GM03348 (cell line): ENCODE data around the gene C5.
"Not testable (repeated sequence)": the region's sequence is repeated elsewhere in the genome, so short reads cannot be mapped to it uniquely, and the experiment has no call there.

Experiments used
- DNase-seq: peaks from one replicate; pipeline ENCODE4 v3.0.0; 2012; ENCODE audit warnings: low spot score

The C5 gene

DNA sequence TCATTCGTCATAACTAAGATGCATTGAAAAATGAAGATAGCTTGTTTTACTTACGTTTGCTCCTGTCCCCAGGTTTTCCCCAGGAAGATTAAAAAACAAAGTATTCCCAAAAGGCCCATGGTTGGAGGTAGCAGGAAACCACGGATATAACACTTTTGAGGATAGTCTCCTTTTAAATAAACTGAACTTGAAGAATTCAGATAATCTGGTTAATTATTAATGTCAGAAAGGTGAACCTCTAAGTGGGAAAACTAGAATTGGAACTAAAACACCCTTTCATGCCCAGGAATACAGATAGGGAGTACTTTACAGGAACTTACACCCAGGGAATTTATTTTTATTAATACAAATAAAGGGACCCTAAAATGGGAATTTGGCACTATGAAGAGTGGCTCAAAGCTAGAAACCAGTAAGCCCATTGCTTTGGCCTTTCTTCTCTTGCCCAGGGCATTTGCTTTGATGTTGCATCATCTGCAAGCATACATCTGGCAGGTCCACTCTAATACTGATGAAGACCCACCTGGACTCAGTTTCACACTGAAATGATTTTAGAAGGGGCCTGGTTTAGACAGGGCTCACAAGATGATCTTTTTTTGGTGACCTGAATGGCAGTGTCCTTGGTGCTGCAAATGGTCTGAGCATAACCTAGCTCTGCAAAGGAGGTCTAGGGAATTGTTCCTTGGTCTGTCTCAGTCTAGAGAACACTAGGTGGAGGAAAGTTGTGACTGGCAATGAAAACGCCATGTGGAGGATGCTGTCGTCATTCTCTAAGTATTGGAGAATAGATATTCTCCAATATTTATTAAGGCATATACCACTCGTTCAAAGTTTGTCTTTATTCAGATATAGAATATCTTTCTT is at the start of gene C5:
Gene C5 (minus strand): TSS at position 148 of the 861 bp plus-strand sequence. CDS start 29 bp downstream, at position 119.
- no peak for DNase-seq

DNA sequence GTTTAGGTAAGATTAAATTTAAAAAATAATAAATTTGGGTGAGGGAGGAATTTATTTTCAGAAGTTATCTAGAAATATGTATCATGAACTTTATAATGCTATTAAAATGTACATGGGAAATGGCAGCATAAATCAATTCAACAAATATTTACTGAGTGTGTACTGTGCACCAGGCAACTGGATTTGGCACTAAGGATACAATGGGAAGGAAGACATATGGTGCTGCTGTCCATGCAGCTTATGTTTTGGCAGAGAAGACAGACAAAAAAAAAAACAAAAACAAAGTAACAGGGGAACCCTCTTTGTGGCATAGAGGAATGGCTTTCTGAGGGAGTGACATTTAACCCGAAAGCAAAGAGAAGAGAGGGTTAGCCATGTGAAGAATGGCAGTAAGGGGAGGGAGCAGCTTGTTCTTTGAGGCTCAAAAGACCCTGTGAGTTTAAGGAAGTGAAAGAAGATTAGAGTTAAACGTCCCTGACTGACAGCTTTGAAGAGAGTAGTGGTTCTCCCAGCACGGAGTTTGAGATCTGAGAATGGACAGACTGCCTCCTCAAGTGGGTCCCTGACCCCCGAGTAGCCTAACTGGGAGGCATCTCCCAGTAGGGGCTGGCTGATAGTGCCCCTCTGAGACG is 48.6 kb upstream of the C5 start:
- DNase-seq, result no peak

DNA sequence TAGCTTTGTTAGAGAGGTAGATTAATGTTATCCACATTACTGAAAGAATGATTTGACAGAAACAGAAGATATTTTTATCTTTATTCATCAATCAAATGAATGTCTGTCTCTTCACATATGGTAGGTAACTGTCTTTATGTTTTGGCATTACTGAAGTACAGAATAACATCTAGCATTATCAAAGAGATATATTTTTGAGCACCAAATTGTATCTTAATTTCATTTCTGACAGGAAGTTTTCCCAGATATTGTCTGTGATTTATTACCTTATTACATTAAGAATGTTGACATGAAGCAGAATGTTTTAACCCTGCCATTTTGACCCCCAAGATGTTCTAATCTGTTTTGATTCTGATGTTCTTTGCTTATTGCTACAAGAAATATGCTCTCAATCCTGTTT is 45.0 kb upstream of the C5 start:
- DNase-seq, result no peak

DNA sequence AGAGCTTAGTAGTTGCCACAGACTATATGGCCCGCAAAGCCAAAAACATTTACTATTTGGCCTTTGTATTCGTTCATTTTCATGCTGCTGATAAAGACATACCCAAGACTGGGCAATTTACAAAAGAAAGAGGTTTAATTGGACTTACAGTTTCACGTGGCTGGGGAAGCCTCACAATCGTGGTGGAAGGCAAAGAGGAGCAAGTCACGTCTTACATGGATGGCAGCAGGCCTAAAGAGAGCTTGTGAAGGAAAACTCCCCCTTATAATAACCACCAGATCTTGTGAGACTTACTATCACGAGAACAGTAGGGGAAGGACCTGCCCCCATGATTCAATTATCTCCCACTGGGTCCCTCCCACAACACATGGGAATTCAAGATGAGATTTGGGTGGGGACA is 40.7 kb upstream of the C5 start:
- DNase-seq, result not testable (repeated sequence)

DNA sequence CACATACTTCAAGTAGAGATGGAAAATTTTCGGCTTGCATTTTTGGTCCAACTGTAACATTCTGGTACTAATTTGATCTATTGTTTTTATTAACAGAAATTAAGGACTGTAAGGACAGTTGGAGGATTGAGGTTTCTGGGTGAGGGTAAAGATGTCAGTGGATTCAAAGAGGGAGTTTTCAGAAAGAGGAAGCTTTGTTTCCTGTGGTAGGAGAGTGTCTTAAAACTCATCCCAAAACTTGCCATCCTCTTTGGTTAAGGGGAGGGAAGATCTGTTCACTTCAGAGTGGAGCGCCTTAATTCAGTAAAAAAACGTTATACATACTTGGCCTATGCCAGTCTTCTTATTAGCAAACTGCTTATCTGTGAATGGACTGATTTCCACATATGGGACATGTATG is 38.5 kb upstream of the C5 start:
- no peak for DNase-seq

DNA sequence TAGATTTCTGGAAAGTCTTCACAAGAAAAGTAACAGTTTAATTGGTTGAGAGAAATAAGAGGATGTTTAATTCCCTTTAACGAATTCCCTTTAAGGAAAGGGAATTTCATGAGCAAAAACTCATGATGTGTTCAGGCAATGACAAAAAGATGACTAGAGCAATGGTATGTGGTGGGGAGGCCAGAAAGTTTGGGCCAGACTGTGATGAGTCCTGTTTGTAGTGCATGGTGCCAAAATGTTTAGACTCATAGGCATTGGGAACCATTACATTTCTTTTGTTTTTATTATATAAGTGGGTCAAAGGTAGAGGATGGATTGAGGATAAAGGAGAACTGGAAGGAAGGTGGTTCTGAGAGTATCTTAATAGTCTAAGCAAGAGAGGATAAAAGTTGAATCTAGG is 35.6 kb upstream of the C5 start:
- peak; percentile 46 for DNase-seq

DNA sequence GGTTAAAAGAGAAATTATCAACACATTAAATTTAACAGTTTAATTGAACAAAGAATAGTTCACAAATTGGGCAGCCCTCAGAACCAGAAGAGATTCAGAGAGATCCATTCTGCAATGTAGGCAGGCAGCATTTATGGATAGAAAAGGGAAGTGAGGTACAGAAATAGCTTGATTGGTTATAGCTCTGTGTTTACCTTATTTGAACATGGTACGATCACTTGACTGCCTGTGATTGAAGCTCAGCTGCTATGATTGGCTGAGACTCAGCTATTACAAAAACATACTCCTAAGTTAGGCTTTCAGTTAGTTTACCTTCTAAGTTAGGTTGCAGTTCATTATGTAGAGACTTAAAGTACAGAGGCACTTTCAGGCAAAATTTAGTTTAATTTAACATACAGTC is 32.0 kb upstream of the C5 start:
- DNase-seq, result no peak

DNA sequence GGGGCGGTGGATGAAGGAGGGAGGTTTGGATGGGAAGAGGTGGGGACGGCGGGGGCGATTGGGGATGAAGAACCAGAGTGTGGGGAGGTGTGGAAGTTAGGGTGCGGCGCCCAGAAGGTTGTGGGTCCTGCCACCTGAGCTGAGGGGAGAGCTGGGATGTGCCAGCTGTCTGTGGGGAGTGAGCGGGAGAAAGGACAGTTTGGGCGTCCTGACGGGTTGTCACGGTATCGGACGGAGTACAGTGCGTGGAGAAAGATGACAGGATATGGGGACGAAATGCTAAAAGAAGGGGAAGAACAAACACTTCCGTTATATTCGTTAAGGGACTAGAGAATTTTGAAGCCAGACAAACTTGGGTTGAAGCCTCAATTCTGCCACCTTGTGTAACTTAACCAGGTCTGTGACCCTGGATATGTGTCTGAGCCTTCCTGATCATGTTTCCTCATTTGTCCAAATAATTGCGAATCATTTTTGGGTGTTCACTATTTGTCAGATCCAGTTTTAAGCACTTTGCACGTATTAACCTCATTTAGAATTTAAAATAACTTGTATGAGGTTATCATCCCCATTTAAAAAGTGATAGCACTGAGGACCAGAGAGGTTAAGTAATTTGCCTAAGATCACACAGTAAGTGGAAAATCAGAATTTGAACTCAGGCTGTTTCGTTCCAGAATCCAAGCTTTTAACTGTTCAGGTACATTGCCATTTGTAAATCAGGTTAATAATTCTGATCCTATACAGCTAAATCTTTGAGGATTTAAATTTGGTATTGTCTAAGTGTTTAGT is 25.4 kb upstream of the C5 start:
- DNase-seq, result no peak

DNA sequence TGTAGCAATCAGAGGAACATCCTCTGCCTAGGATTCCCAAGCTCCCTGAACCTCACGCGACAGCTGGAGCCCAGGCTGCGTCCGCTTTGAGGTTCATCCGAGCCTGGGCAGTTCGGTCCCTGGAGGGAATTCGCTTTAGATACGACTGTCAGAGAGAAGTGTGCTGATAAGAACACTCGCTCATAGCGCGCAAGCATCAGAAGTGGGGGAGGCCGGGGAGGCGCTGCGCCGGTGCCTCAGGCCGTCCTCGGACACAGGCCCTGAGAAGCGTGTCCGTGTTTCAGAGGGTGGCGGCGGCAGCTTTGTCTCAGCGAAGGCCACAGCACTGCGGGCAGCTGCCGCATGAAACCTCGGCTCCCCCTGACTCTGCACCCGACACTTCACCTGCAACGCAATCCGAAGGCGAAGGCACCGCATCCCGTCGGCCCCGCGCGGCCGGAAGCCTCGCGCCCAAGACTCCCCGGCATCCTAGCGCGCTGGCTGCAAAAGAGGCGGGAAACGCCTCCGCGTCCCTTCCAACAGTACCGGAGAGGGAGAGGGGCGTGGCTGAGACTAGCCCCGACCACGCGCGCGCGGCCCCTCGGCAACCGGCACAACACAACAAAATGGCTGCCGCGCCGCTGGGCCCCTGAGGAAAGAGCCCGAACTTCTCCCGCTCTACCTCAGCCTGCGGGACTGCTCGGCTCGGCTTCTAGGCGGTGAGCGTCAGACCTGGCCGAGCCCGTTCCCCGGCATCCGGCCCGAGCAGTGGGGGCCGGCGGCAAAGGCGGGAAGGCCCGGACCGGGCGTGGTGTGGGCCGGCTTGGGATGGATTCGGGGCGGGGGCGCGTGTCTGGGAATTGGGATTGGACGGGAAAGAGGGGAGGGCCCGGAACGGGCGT is 24.5 kb upstream of the C5 start, which contains the start of gene CNTRL:
Gene CNTRL (plus strand): TSS at position 586 of the 881 bp plus-strand sequence. CDS start 13,372 bp downstream, outside the sequence.
- peak; percentile 91 for DNase-seq

DNA sequence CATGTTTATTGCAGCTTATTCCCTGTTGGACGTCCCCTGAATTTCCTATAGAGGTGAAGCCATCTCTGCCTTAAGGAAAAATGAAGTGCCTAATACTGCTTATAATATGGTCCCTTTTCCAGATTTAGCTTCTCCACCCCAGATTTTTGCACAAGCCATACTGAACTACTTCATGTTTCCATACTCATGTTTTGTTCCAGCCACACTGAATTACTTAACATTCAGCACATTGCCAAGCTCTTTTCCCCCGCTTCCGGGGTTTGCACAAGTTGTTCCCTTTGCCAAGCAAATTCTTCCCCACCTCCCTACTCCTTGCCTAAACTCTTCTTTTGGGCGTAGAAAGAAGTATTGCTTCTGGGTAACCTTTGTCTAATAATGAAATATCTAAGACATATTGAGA is 23.0 kb upstream of the C5 start:
- peak; percentile 74 for DNase-seq

DNA sequence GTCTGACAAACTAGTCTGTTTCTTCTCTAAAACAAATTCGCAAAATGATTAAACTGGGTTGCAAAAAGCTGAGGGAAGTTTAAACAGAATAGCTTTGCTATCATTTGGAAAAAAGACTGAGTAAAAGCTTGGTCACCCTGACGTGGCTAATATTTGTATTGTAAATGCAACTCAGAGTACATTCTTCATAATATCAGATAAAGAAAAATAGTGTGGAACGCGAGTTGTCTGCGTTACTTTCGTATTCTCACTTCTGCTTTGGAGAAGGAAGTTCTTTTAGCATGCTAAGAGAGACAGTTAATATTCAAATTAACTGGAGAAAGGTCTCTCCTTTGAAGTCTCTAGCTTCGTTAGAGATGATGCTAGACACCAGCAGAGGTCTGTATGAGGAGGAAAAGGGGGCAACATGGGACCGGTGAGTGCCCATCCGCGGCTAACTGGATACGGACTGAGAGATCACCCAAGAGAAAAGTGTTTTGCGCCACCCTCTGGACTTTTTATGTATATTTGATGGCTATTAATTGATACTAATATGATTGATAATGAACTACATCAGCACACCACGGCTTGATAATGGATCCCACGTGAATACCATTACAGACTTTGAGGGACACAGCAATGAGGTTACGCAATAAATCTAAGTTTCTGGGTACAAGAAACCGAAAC is 21.8 kb upstream of the C5 start:
- DNase-seq, result peak; percentile 62

DNA sequence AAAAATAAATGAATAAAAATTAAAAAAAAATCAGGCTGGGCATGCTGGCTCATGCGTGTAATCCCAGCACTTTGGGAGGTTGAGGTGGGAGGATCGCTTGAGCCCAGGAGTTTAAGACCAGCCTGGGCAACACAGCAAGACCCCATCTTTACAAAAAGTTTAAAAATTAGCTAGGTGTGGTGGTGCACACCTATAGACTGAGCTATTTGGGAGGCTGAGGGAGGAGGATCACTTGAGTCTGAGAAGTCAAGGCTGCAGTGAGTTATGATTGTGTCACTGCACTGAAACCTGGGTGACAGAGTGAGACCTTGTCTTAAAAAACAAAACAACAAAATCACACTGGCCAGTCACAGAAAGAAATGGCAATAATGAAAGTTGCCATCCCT is 21.3 kb upstream of the C5 start:
- DNase-seq, result no peak

DNA sequence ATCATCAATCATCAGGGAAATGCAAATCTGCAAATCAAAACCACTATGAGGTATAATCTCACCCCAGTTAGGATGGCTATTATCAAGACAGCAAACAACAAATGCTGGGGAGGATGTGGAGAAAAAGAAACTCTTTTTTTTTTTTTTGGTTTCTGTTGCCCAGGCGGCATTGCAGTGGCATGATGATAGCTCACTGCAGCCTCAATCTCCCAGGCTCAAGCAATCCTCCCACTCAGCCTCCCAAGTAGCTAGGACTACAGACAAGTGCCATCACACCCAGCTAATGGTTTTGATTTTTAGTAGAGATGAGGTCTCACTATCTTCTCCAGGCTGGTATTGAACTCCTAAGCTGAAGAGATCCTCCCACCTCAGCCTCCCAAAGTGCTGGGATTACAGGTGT is 19.3 kb upstream of the C5 start:
- no peak for DNase-seq

DNA sequence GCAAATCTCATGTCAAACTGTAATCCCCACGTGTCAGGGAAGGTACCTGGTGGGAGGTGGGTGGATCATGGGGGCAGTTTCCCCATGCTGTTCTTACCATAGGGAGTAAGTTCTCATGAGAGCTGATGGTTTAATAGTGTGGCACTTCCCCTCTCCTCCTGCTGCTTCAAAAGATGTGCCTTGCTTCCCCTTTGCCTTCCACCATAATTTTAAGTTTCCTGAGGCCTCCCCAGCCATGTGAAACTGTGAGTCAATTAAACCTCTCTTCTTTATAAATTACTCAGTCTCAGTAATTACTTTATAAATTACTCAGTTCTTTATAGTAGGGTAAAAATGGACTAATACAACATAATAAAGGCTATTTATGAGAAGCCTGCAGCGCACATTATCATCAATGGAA is 17.6 kb upstream of the C5 start:
- no peak for DNase-seq

DNA sequence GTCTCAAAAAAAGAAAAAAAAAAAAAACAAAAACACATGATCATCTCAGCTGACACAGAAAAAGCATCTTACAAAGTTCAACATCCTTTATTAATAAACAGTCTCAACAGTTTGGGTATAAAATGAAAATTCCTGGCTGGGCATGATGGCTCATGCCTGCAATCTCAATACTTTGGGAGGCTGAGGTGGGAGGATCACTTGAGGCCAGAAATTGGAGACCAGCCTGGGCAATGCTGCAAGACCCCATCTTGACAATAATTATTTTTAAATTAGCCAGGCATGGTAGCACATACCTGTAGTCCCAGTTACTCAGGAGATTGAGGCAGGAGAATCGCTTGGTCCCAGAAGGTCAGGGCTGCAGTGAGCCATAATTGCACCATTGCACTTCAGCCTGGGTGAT is 16.8 kb upstream of the C5 start:
- DNase-seq, result no peak

DNA sequence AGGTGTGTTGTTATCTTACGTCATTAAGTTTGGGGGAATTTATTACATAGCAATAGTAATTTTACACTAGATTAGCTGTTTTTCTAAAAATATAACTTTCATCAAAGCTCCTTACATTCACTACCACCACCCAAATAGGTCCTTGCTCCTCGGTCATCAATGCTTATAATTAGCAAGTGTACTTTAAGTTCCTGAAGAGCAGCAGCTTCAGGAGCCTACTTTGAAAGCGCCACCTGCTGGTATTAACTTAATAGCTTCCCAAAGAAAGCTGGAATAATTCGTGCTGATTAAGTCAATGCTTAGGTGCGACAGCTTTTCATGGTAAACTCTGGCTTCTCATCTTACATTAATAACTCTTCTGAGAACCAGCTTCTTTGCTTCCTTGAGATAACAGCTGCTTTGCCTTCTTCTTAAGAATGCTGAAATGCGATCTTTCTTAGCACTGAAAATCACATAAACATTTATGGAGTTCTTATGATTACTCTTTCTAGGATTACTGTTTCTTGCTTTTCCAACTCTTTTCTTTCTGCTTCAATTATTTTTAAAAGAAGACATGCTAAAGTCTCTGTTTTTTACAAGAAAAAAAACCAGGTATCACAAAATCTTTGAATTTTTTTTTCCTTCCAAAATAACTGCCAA is 10.0 kb upstream of the C5 start:
- DNase-seq, result peak; percentile 73

DNA sequence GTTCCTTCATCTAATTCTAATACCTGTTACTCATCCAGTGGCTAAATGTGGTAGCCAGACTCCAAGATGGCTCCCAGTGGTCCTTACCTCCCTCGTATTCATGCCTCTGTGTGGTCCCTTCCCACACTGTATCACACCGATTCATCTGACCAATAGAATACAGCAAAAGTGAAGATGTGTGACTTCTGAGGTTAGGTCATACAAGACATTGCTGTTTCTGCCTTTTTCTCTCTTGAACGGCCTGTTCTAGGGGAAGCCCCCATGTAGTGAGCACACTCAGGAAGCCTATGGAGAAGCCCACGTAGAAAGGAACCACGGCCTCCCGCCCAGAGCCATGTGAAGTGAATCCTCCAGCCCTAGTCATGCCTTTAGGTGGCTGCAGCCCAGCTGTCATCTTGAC is 9.4 kb upstream of the C5 start:
- DNase-seq, result no peak

DNA sequence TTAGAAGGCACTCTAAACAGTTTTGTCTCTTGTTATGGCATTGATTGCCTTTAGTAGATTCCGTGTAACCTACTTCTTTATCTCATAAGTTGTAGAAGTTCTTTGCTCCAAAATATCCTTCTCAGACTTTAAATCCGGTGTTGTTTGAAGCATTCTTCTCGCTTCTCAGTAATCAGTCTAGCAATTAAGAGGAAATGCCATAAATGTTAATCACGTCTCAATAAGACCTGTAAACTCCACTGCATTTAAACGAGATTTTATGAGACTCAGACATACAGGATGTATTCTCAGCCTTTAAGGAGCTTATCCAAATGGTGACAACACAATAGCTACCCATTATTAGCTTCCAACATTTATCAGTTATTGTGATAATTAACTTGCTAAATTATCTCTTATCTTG is 7.7 kb upstream of the C5 start:
- no peak for DNase-seq

DNA sequence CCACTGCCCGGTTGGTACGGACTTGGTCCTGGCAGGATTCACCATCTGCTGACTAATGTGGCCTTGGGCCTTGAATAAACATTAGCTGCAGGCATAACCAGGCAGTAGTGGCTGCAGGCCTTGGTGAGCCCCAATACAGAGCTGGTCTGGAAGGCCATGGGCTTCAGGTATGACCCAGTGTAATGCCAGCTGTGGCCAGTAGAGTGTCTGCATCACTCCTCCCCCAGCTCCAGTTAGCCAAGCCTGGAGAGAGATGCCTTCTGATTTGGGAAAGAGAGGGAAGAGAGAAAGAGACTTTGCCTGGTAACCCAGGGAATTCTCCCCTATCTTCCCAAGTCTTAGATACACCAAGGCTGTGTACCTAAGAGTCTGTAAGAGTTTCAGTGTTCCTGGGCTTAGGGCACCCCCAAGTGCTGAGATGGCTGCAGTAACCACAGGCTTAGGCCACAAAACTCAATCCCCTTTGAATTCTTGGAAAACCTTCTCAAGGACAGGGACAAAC is 5.6 kb upstream of the C5 start:
- DNase-seq, result peak; percentile 4

DNA sequence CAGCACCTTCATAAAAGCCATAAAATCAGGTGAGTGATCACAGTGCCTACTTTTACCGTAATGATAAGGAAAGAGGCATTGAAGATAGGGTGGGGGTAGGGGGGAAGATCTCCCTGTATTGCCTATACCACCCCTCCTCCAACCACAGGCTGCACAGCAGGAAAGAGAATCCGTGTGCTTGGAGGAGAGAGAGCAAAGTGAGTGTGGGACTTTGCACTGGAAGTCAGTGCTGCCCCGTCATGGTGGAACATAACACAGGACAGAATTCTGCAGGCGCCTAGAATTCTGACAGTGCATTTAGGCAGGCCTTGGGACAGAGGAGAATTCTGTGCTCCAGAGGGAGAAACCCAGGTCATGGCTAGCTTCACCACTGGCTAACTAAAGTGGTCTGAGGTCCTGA is 3.5 kb upstream of the C5 start:
- no peak for DNase-seq

DNA sequence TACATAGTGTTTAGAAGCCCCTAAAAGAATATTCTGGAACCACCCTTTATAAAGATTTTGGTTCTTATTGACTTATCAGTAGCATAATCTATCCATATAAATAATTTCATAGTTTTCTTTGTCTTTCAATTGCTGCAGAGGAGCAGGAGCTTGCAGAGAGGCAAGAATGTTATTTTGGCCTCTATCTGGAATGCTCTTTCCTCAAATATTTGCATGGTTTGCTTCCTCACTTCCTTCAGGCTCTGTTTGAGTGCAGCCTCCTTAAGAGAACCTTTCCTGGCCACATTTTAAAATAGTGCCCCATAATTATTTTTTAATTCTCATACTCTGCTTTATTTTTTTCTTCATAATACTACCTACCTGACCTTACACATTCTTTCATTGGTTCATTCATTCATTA is 1.5 kb downstream of the C5 start:
- DNase-seq, result peak; percentile 24
